Left ventricle myocardium superior (tissue), 1 donor: ENCODE measurements around the gene CPA5. TPM values are rescaled to one million over a fixed set of nuclear protein-coding genes. Genes with fewer than 3 reads are reported as not detected.
"Not testable (repeated sequence)": the region's sequence is repeated elsewhere in the genome, so short reads cannot be mapped to it uniquely, and the experiment has no call there.

ENCODE experiments used
- ATAC-seq: fragments of 200-7000 bp; cut with Tn5 transposase; one replicate; pipeline ENCODE4 v1.9.1; 2020; ENCODE audit warnings: mild to moderate bottlenecking, moderate library complexity
- DNase-seq: peaks from one replicate; pipeline ENCODE4 v3.0.0-alpha.2; 2020
- intact Hi-C: fragments of 100-400 bp; cut with micrococcal nuclease; formaldehyde crosslinking; loops from one replicate; pipeline ENCODE4 v1.11.0; 2022
- total RNA-seq: library from RNA; stranded (reverse); fragmentation: NEBNext Ultra II Directional; extraction: Animal tissue kit (Norgen Biotek cat#: 25700); gene quantifications from one replicate; pipeline ENCODE4 v1.2.1, GENCODE V29; 2021
- donor health status: DM: no; HTN: yes; CAD: no; lungs with severe emphysema.

CPA5 gene
- total RNA-seq, 1 donor from 2014 or later: not detected

DNA sequence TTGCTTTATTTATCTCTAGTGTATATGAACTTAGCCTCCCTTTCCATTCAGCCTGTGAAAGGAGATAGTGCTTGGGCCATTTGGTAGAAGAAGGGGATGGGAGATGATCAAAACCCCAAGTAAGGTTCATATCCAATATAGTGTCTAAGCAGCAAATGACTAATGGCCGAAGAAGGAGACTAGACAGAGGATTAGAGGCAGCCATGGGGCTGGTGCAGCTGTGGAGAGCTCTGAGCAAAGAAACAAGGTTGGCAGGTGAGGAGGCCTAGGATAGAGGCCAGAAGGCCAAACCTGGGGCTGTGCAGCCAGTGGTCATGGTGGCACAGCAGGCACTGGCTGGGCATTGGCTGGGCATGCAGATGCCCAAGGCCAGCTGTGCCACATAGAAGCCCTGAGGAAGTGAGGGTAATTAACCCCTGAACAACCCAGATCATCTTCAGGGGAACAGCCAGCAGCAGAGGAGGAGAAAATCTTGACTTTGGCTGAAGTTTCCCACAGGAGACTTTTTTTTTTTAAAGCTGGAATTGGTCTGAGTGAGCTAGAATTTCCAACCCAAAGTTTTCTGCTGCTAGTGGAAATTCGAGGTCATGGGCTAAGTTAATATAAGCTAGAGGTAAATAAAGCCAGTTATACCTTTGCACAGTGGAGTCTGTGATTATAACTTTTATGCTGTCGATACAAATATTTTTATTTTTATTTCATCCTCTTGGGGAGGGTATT lies 25.4 kb downstream of the CPA5 start:
- DNase-seq: no peak
- intact Hi-C loops: no loop called here
- no peak for ATAC-seq

DNA sequence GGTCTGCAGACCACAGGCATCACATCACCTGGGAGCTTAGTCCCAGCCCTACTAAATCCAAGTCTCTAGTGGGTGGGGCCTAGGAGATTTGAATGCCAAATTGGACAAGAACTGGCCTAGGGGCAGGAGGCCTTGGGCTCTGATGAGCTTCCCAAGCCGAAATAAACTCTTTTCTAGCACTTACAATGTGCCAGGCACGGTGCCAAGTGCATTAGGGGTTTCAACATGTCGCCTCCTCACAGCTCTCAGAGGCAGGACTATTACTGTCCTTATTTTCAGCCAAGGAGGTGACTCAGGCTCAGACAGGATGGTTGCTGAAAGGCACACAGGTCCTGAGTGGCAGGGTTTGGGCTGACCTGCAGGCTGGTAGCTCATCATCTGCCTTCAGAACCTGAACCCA lies 26.4 kb downstream of the CPA5 start:
- DNase-seq (peak; percentile 52), ATAC-seq (no peak)
- intact Hi-C loops: no loop called here

DNA sequence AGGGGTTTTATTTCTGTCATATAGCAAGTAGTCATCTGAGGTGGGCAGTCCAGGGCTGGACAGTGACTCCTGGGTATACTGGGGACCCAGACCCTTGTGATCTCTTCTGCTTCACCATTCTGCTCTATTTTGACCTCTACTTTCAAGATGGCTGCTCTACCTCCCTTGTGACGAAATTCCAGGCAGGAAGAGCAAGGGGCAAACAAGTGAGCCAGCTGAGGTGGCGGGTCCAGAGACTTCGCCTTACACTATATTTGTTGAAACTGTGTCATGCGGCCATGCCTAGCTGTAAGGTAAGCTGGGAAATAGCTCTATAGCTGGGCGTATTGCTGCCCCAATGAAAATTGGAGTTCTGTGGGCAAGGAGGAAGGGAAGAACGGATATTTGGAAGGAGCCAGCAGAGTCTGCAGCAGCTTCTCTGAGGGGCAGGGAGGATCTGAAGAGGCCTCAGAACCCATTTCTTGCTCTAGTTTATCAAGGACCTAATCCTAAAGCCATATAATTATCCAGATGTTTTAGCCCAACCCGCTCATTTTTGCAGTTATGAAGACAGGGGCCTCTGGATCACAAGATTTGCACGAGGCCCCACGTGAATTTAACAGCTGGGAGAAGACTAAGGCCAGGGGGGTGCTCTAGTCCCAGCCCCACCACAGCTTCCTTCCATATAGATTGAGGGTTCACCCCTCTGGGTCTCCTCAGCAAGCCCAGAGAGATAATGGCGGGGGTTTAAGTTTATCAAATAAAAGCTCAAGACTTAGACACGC lies 28.0 kb downstream of the CPA5 start:
- intact Hi-C loops: no loop called here
- ATAC-seq (no peak), DNase-seq (no peak)

GRCh38 chr7:130374507-130374906 lies 29.9 kb downstream of the CPA5 start:
- no peak for ATAC-seq

DNA sequence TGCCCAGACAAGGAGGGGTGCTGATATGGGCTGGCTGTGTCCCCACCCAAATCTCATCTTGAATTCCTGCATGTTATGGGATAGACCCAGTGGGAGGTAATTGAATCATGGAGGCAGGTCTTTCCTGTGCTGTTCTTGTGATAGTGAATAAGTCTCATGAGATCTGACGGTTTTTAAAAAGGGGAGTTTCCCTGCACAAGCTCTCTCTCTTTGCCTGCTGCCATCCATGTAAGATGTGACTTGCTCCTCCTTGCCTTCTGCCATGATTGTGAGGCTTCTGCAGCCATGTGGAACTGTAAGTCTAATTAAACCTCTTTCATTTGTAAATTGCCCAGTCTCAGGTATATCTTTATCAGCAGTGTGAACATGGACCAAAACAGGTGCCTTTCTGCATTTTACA lies 31.8 kb downstream of the CPA5 start:
- intact Hi-C loops, DNase-seq, ATAC-seq: not testable (repeated sequence)

More at GRCh38 chr7:130374507-130374906, 29.9 kb downstream of the CPA5 start:
- DNase-seq: no peak
- intact Hi-C loops: no loop called here

GRCh38 chr7:130377178-130377577 lies 32.6 kb downstream of the CPA5 start:
- DNase-seq (no peak), ATAC-seq (no peak)
- intact Hi-C loops: no loop called here

- no peak for DNase-seq
- intact Hi-C loops: no loop called here
- ATAC-seq: no peak
Observed at GRCh38 chr7:130379019-130379418, 34.4 kb downstream of the CPA5 start.

- ATAC-seq: no peak
- intact Hi-C loops: no loop called here
- no peak for DNase-seq
Observed at GRCh38 chr7:130379532-130379920, 34.9 kb downstream of the CPA5 start.

GRCh38 chr7:130379921-130380860 lies 35.6 kb downstream of the CPA5 start, which contains the start of gene CPA1:
TSS of gene CPA1 (plus strand) at chr7:130380494. CDS start at chr7:130380521, 27 bp downstream.
- ATAC-seq (peak; percentile 33), DNase-seq (no peak)
- intact Hi-C loops: no loop called here

DNA sequence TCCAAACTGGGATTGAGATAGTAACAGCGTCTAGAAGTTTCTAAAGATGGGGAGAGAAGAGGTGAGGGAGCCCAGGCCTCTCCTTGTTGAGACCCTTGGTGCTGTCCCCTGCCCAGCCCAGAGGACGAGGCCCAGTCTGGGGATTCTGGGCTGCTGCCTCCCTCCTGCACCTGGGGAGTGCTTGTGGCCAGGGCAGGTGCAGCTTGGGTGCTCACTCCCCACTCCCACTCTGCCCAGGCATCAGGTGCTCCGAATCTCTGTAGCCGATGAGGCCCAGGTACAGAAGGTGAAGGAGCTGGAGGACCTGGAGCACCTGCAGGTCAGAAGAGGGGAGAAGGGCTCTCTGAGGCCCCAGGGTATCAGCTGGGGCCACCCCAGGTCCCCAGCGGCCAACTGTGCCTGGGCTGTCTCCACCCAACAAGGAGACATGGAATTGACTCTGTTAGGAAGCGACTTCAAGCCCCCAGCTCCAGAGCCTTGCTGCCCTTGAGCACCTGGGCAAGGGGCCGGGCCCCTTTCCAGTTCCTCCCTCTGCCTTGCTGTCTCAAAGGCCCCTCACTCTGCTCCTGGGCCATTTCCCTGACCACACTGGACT lies 36.3 kb downstream of the CPA5 start:
- ATAC-seq: no peak
- intact Hi-C loops: no loop called here

GRCh38 chr7:130381468-130382312 lies 37.1 kb downstream of the CPA5 start:
- ATAC-seq (no peak), DNase-seq (no peak)
- intact Hi-C loops: no loop called here

More for the DNA sequence above, 36.3 kb downstream of the CPA5 start:
- DNase-seq: no peak

- no peak for ATAC-seq
- intact Hi-C loops: no loop called here
- DNase-seq: no peak
Observed at GRCh38 chr7:130383187-130383980, 38.8 kb downstream of the CPA5 start.

- intact Hi-C loops: no loop called here
- ATAC-seq (no peak), DNase-seq (no peak)
Observed at GRCh38 chr7:130384371-130384801, 39.8 kb downstream of the CPA5 start.

- intact Hi-C loops: no loop called here
- DNase-seq (no peak), ATAC-seq (no peak)
Observed at GRCh38 chr7:130384841-130385599, 40.4 kb downstream of the CPA5 start.

GRCh38 chr7:130385600-130386066 lies 41.0 kb downstream of the CPA5 start:
- intact Hi-C loops: no loop called here
- no peak for DNase-seq
- ATAC-seq: no peak

GRCh38 chr7:130386876-130387275 lies 42.3 kb downstream of the CPA5 start:
- no peak for ATAC-seq
- no peak for DNase-seq
- intact Hi-C loops: no loop called here

GRCh38 chr7:130387306-130387627 lies 42.7 kb downstream of the CPA5 start:
- no peak for DNase-seq
- intact Hi-C loops: no loop called here

More at GRCh38 chr7:130387306-130387627, 42.7 kb downstream of the CPA5 start:
- ATAC-seq: no peak
